ENCODE data around the gene FAM163B.

FAM163B gene

DNA sequence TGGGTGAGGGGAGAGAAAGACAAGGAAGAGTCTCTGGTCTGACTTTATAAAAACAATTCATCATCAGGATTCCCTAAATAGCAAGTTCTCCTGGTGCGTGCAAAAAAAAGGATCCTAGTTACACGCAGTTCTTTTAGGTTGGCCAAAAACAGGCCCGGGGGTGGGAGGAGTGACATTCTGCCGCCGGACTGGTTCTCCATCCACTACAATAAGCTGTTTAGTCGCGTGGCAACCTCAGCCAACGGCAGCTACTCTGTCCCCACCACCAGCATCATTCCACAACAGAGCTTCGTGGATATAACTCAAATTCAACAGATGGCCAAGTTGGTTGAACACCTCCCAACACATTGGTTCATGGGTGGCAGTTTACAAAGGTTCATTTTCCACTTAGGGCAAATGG lies 2.9 kb upstream of the FAM163B start:
- DNase-seq (ENCODE audit: low read depth in 1 of 2, low spot score in 1 of 2) = no peak
- no peak overlapping the region for H3K27ac ChIP-seq (replicated peaks)
- peaks cover 2% of the 10 kb centered on the region for H3K27me3 ChIP-seq (ENCODE audit: insufficient read depth, poor library complexity, severe bottlenecking)
- no peak overlapping the region for H3K4me3 ChIP-seq (replicated peaks; ENCODE audit: insufficient read depth, low read length)
- TF ChIP-seq, protein P1, sequence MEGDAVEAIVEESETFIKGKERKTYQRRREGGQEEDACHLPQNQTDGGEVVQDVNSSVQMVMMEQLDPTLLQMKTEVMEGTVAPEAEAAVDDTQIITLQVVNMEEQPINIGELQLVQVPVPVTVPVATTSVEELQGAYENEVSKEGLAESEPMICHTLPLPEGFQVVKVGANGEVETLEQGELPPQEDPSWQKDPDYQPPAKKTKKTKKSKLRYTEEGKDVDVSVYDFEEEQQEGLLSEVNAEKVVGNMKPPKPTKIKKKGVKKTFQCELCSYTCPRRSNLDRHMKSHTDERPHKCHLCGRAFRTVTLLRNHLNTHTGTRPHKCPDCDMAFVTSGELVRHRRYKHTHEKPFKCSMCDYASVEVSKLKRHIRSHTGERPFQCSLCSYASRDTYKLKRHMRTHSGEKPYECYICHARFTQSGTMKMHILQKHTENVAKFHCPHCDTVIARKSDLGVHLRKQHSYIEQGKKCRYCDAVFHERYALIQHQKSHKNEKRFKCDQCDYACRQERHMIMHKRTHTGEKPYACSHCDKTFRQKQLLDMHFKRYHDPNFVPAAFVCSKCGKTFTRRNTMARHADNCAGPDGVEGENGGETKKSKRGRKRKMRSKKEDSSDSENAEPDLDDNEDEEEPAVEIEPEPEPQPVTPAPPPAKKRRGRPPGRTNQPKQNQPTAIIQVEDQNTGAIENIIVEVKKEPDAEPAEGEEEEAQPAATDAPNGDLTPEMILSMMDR (IDR thresholded peaks at IDR 0.05; ENCODE audit: insufficient read depth, low read length) = no peak
- no peak for TF ChIP-seq POLR2AphosphoS5 (IDR thresholded peaks at IDR 0.05; ENCODE audit: low read depth)
- TF ChIP-seq, protein P2, sequence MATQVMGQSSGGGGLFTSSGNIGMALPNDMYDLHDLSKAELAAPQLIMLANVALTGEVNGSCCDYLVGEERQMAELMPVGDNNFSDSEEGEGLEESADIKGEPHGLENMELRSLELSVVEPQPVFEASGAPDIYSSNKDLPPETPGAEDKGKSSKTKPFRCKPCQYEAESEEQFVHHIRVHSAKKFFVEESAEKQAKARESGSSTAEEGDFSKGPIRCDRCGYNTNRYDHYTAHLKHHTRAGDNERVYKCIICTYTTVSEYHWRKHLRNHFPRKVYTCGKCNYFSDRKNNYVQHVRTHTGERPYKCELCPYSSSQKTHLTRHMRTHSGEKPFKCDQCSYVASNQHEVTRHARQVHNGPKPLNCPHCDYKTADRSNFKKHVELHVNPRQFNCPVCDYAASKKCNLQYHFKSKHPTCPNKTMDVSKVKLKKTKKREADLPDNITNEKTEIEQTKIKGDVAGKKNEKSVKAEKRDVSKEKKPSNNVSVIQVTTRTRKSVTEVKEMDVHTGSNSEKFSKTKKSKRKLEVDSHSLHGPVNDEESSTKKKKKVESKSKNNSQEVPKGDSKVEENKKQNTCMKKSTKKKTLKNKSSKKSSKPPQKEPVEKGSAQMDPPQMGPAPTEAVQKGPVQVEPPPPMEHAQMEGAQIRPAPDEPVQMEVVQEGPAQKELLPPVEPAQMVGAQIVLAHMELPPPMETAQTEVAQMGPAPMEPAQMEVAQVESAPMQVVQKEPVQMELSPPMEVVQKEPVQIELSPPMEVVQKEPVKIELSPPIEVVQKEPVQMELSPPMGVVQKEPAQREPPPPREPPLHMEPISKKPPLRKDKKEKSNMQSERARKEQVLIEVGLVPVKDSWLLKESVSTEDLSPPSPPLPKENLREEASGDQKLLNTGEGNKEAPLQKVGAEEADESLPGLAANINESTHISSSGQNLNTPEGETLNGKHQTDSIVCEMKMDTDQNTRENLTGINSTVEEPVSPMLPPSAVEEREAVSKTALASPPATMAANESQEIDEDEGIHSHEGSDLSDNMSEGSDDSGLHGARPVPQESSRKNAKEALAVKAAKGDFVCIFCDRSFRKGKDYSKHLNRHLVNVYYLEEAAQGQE (IDR thresholded peaks at IDR 0.05; ENCODE audit: insufficient replicate concordance, low read depth) = no peak
- no peak for TF ChIP-seq GABPA (IDR thresholded peaks at IDR 0.05; ENCODE audit: low read depth)
- TF ChIP-seq SPI1 (IDR thresholded peaks at IDR 0.05; ENCODE audit: borderline replicate concordance, low read depth) = no peak

DNA sequence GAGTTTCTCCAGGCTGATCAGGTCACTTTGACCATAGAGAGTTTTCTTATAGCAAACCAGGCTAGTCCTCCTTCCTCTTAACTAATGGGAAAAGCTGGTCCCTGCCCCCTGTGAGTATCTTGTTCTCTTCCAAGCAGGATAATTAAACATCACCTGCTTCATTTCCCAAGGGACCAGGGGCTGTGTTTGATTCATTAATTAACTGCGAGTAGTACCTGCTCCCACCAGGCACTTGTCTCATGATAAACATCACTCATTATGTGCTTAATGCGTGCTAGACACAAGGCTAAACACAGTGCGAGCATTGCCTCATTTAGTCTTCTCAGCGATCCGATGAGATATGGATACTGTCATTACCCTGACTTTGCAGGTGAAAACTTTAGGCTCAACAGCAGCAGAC lies 1.7 kb upstream of the FAM163B start:
- no peak for DNase-seq (ENCODE audit: low read depth in 1 of 2, low spot score in 1 of 2)
- no peak for TF ChIP-seq GABPA (IDR thresholded peaks at IDR 0.05; ENCODE audit: low read depth)
- TF ChIP-seq SPI1 (IDR thresholded peaks at IDR 0.05; ENCODE audit: borderline replicate concordance, low read depth) = no peak
- TF ChIP-seq, protein P2 (IDR thresholded peaks at IDR 0.05; ENCODE audit: insufficient replicate concordance, low read depth) = no peak
- TF ChIP-seq, protein P1 (IDR thresholded peaks at IDR 0.05; ENCODE audit: insufficient read depth, low read length) = no peak
- no peak for TF ChIP-seq POLR2AphosphoS5 (IDR thresholded peaks at IDR 0.05; ENCODE audit: low read depth)

DNA sequence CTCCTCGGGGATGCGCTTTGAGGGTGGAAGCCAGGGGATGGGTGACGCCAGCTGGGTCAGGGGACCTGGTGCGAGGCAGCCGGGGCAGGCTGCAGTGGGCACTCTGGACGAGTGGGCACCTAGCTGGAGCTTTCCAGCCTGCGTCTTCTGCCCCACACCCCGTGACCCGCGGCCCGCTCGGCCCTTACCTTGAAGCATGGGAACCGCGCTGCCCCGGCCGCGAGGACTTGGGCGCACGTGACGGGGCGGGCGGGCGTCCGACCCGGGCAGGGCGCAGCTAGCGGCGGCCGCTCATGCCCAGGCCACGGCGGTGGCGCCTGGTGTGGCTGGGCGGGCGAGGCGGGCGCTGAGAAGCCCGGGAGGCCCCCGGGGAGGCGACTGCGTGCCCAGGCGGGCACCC lies 300 bp downstream of the FAM163B start:
- Histone ChIP-seq H3K27ac (replicated peaks) (no peak overlapping the region), H3K4me3 (replicated peaks; ENCODE audit: insufficient read depth, low read length) (no peak overlapping the region), H3K27me3 (ENCODE audit: insufficient read depth, poor library complexity, severe bottlenecking) (peaks cover 3% of the 10 kb centered on the region)
- TF ChIP-seq, protein P1 (IDR thresholded peaks at IDR 0.05; ENCODE audit: insufficient read depth, low read length) = no peak
- TF ChIP-seq POLR2AphosphoS5 (IDR thresholded peaks at IDR 0.05; ENCODE audit: low read depth) = no peak
- TF ChIP-seq, protein P2 (IDR thresholded peaks at IDR 0.05; ENCODE audit: insufficient replicate concordance, low read depth) = no peak
- TF ChIP-seq SPI1 (IDR thresholded peaks at IDR 0.05; ENCODE audit: borderline replicate concordance, low read depth) = no peak
- TF ChIP-seq GABPA (IDR thresholded peaks at IDR 0.05; ENCODE audit: low read depth) = no peak
- DNase-seq (ENCODE audit: low read depth in 1 of 2, low spot score in 1 of 2) = no peak

More for the DNA sequence above, 1.7 kb upstream of the FAM163B start:
- Histone ChIP-seq H3K27ac (replicated peaks) (no peak overlapping the region), H3K27me3 (ENCODE audit: insufficient read depth, poor library complexity, severe bottlenecking) (peaks cover 5% of the 10 kb centered on the region), H3K4me3 (replicated peaks; ENCODE audit: insufficient read depth, low read length) (no peak overlapping the region)
